Endometrial microvascular endothelial cells (primary cell): ENCODE measurements around the gene PAF1. TPM values are rescaled to one million over a fixed set of nuclear protein-coding genes. Genes with fewer than 3 reads are reported as not detected.

ENCODE experiments used
- in situ Hi-C: cut with HindIII; loops from 2 replicates; pipeline ENCODE4 v1.10.0; 2017; ENCODE audit warnings: low sequenced_read_pairs, low pct_unique_long_range_greater_than_20kb; ENCODE audit errors: inconsistent ontology term
- total RNA-seq: library from RNA; depleted of rRNA; stranded (reverse); fragments of >200 nt; gene quantifications from one replicate; pipeline ENCODE4 v1.2.3, GENCODE V29; 2015; ENCODE audit errors: inconsistent ontology term

The PAF1 gene
- total RNA-seq, 1 donor from 2014 or later: 48.7 TPM

- in situ Hi-C loops: no loop called here
Observed at GRCh38 chr19:39419003-39419402, 28.1 kb upstream of the PAF1 start.

GRCh38 chr19:39417463-39418181 is 26.7 kb upstream of the PAF1 start:
- in situ Hi-C loops: no loop called here

GRCh38 chr19:39416152-39417120 is 25.5 kb upstream of the PAF1 start:
- in situ Hi-C loops: no loop called here

GRCh38 chr19:39415111-39416046 is 24.5 kb upstream of the PAF1 start:
- in situ Hi-C loops: no loop called here

GRCh38 chr19:39413911-39414608 is 23.2 kb upstream of the PAF1 start:
- in situ Hi-C loops: no loop called here

GRCh38 chr19:39413272-39413910 is 22.5 kb upstream of the PAF1 start:
- in situ Hi-C loops: no loop called here

GRCh38 chr19:39412867-39413271 is 22.0 kb upstream of the PAF1 start:
- in situ Hi-C loops: no loop called here

- in situ Hi-C loops: no loop called here
Observed at GRCh38 chr19:39412100-39412866, 21.4 kb upstream of the PAF1 start, which contains the start of gene PLEKHG2. Gene PLEKHG2 (plus strand): TSS chr19:39412669. CDS start chr19:39414087, 1,418 bp downstream.

- in situ Hi-C loops: no loop called here
Observed at GRCh38 chr19:39411832-39412099, 20.9 kb upstream of the PAF1 start.

- in situ Hi-C loops: no loop called here
Observed at GRCh38 chr19:39411081-39411831, 20.4 kb upstream of the PAF1 start.

- in situ Hi-C loops: no loop called here
Observed at GRCh38 chr19:39410831-39411080, 19.9 kb upstream of the PAF1 start.

- in situ Hi-C loops: no loop called here
Observed at GRCh38 chr19:39410017-39410830, 19.3 kb upstream of the PAF1 start.

- in situ Hi-C loops: no loop called here
Observed at GRCh38 chr19:39409208-39410016, 18.5 kb upstream of the PAF1 start.

- in situ Hi-C loops: no loop called here
Observed at GRCh38 chr19:39408392-39409207, 17.7 kb upstream of the PAF1 start.
